ENCODE measurements around the gene USP43. TPM values are rescaled to one million over a fixed set of nuclear protein-coding genes. Genes with fewer than 3 reads are reported as not detected.

The USP43 gene
- total RNA-seq, 1 donor from 2014 or later: 7.8 TPM

DNA sequence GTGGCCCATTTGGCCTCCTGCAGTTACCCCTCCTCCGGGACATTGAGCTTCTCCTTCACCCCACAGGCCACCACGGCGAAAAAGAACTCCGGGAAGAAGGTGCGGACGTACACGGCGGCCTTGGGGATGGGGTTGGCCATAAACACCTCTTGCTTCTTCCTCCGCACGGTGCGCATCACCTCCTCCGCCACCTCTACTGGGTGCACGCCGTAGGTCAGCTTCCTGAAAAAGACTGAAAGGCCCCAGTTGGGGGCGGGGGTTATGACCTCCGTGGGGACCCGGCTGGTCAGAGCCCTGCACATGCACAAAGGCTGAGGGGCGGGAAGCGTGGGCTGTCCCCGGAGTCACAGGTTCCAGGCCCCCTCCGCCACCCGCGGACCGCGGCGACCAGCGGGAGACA lies 126.1 kb downstream of the USP43 start:
- no peak overlapping the region for H3K4me3 ChIP-seq (ENCODE audit: low read depth, low read length)
- no peak for DNase-seq (ENCODE audit: low read depth)
- TF ChIP-seq CTCF (conservative IDR thresholded peaks at IDR 0.05; ENCODE audit: low read depth, low read length): no peak

- no peak for TF ChIP-seq CTCF (conservative IDR thresholded peaks at IDR 0.05; ENCODE audit: low read depth, low read length)
- no peak for DNase-seq (ENCODE audit: low read depth)
- no peak overlapping the region for H3K4me3 ChIP-seq (ENCODE audit: low read depth, low read length)
These were observed 127.3 kb downstream of the USP43 start for GRCh38 chr17:9772658-9773057.

DNA sequence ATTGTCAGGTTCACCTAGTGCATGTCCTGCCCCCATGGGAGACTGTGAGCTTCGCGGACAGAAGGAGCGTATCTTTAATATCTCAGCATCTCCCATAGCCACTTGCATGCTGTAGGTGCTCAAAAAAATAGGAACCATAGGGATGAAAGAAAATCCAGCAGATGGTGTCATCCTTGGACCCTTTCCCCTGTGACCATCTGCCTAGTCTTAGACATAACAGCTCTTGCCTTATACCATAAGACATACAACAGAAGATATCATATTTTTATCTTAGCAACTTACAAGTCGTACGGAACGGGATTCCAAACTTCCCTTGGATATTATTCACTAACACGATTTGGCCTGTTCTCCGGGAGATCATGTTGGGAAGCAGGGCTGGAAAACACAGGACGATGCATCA lies 131.6 kb downstream of the USP43 start:
- TF ChIP-seq CTCF (conservative IDR thresholded peaks at IDR 0.05; ENCODE audit: low read depth, low read length): no peak
- DNase-seq (ENCODE audit: low read depth): no peak
- no peak overlapping the region for H3K4me3 ChIP-seq (ENCODE audit: low read depth, low read length)

Other genes starting within 250 kb of the USP43 start
- gene STX8, start 69.7 kb upstream of the USP43 start, total RNA-seq: 57.8 and 69.5 TPM in 2 replicates
- gene CFAP52, start 68.9 kb upstream of the USP43 start, total RNA-seq: not detected in 2 replicates
- not detected in 2 replicates for gene DHRS7C, start 146.1 kb downstream of the USP43 start, total RNA-seq
- gene GSG1L2, start 176.6 kb downstream of the USP43 start, total RNA-seq: not detected in 2 replicates
- gene GLP2R, start 180.4 kb downstream of the USP43 start, total RNA-seq: 0.23 TPM in 1 of 2 replicates, not detected in the other